ENCODE data around the gene RILPL1.
A peak's percentile ranks its signal among the peaks of the same experiment; 100 is the strongest.
"Not testable (repeated sequence)": the region's sequence is repeated elsewhere in the genome, so short reads cannot be mapped to it uniquely, and the experiment has no call there.

Gene RILPL1

DNA sequence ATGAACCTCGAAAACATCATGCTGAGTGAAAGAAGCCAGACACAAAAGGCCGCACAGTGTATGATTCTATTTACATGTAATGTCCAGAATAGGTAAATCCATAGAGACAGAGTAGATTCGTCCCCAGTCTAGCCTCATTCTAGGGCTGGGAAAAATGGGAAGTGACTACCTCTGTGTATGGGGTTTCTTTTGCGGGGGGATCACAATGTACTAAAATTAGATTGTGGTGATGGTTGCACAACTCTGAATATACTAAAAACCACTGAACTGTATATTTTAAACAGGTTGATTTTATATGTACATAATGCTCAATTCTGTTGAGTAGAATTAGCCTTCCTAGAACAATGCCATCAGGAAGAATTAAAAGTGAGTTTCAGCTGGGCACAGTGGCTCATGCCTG is 90.7 kb downstream of the RILPL1 start:
- Histone ChIP-seq H3K9me3 (ENCODE audit: low read depth, low read length) (no peaks in the 10 kb centered on the region), H3K27ac (no peak overlapping the region), H3K36me3 (ENCODE audit: insufficient read depth, low read length) (no peaks in the 10 kb centered on the region), H3K4me3 (no peak overlapping the region), H3K9ac (ENCODE audit: insufficient read length) (no peak overlapping the region)
- TF ChIP-seq EZH2 (IDR thresholded peaks at IDR 0.05) = no peak
- no peak for TF ChIP-seq FOXP2 (optimal IDR thresholded peaks at IDR 0.05; ENCODE audit: control extremely low read depth, extremely low read length, insufficient read depth)
- no peak for TF ChIP-seq POLR2AphosphoS5 (IDR thresholded peaks at IDR 0.05; ENCODE audit: borderline replicate concordance, low read depth, low read length)
- DNase-seq (ENCODE audit: low read depth, low spot score) = no peak

DNA sequence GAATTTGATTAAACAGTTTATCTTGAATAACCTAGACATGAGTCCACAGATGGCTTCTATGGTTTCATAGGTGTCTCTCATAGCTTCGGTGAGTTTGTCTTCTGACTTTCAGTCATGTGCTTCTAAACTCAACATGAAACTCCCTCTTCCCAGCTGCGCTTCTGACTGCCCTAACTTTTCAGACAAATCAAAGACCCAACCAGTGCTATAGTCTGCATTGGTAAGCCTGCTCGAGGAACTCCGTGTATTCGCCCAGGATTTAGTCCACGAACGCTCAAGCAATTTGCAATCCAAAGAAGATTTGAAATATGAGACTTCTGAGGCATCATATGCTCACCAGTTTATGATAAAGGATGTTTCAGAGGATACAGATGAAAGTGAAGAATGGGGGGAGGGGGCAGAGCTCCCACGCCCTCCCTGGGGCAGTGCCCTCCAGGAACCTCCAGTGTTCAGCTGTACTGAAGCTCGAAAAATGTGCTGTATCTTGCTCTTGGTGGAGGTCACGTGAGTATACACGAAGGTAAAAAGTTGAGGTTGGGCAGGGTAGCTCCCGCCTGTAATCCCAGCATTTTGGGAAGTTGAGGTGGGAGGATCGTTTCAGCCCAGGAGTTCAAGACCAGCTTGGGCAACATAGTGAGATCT is 91.9 kb downstream of the RILPL1 start:
- Histone ChIP-seq H3K9me3 (ENCODE audit: low read depth, low read length) (no peaks in the 10 kb centered on the region), H3K9ac (ENCODE audit: insufficient read length) (no peak overlapping the region), H3K36me3 (ENCODE audit: insufficient read depth, low read length) (no peaks in the 10 kb centered on the region), H3K4me3 (no peak overlapping the region), H3K27ac (no peak overlapping the region)
- TF ChIP-seq POLR2AphosphoS5 (IDR thresholded peaks at IDR 0.05; ENCODE audit: borderline replicate concordance, low read depth, low read length) (no peak), FOXP2 (optimal IDR thresholded peaks at IDR 0.05; ENCODE audit: control extremely low read depth, extremely low read length, insufficient read depth) (no peak), EZH2 (IDR thresholded peaks at IDR 0.05) (no peak)
- no peak for DNase-seq (ENCODE audit: low read depth, low spot score)

DNA sequence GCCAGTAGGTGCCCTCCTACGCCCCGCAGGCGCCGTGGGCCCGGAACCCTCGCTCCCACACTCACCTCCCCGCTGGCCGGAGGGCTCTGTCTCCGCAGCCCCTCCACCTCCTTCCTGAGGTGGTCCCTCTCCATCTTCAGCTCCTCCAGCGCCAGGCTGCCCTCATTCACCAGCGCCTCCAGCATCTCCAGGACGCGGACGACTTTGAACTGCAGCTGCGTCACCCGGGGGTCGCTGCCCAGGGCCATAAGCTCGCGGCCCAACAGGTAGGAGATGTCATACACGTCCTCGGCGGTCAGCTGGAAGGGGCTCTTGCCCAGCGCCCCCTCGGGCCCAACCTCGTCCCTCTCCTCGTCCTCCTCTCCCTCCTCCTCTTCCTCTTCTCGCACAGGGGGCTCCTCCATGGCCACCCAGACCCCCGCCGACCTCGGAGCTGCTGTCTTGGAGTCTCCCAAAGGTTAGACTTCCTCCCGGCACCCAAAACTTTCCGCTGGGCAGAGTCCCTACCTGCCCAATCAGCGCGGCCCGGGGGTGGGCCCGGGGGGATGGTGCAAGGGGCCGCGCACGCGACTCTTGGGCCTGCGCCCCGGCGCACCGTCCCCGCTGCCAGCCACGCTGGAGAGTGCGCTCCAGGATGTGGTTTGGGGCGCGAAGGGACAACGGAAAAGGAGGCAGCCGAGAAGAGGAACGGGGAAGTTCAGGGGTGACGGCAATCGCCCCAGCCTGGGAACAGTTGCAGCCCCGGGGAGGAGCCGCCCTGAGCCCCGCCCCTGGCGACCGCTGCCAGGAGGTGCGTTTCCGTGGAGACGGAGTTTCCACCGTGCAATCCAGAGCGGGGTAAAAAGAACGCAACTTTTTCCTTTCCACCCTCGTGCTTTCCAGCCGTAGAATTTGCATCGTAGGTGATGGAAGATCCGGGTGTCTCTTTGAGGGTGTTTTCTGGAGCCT is 97.2 kb downstream of the RILPL1 start, which contains the start of gene RILPL2:
Gene RILPL2, minus strand, starts transcription at position 668 of the 948 bp plus-strand sequence. Its CDS starts 264 bp downstream, at position 404.
- no peak for DNase-seq (ENCODE audit: low read depth, low spot score)
- Histone ChIP-seq H3K9me3 (ENCODE audit: low read depth, low read length) (no peaks in the 10 kb centered on the region), H3K9ac (ENCODE audit: insufficient read length) (peak within 1 kb of the TSS; percentile 59), H3K4me3 (peak within 1 kb of the TSS; percentile 88), H3K36me3 (ENCODE audit: insufficient read depth, low read length) (no peaks in the 10 kb centered on the region), H3K27ac (no peak within 1 kb of the TSS)
- TF ChIP-seq EZH2 (IDR thresholded peaks at IDR 0.05) (no peak), POLR2AphosphoS5 (IDR thresholded peaks at IDR 0.05; ENCODE audit: borderline replicate concordance, low read depth, low read length) (peak; percentile 40; the same call in 1 of the 2 replicates)

DNA sequence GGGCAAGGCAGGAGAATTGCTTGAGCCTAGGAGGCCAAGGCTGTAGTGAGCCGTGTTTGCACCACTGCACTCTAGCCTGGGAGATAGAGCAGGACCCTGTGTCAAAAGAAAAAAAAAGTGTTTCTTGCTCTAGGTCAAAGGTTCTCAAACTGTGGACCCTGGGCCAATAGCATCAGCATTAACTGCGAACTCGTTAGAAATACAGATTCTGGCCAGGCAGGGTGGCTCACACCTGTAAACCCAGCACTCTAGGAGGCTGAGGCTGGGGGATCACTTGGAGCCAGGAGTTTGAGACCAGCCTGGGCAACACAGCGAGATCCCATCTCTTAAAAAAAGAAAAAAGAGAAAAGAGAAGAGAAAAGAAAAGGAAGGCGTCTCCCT is 97.9 kb downstream of the RILPL1 start:
- H3K36me3 ChIP-seq (ENCODE audit: insufficient read depth, low read length) = no peaks in the 10 kb centered on the region
- no peaks in the 10 kb centered on the region for H3K9me3 ChIP-seq (ENCODE audit: low read depth, low read length)
- H3K27ac ChIP-seq = no peak overlapping the region
- H3K4me3 ChIP-seq = peak overlapping the region; percentile 88
- DNase-seq (ENCODE audit: low read depth, low spot score) = no peak
- H3K9ac ChIP-seq (ENCODE audit: insufficient read length) = no peak overlapping the region
- TF ChIP-seq FOXP2 (optimal IDR thresholded peaks at IDR 0.05; ENCODE audit: control extremely low read depth, extremely low read length, insufficient read depth) (no peak), EZH2 (IDR thresholded peaks at IDR 0.05) (no peak), POLR2AphosphoS5 (IDR thresholded peaks at IDR 0.05; ENCODE audit: borderline replicate concordance, low read depth, low read length) (no peak)

DNA sequence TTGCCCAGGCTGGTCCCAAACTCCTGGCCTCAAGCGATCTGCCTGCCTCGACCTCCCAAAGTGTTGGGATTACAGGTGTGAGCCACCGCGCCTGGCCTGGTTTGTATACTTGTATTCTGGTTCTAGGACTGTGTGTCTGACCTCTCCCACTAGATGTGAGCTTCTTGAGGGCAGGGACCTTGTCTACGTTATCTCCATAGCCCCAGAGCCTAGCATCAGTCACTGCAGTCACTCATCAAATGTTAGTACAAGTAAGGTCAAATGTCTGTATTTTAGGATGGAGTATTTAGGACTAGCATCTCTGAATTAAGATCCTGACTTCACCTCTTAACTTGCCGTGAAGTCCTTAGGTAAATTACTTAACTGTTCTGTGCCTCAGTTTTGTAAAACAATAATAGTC is 99.9 kb downstream of the RILPL1 start:
- TF ChIP-seq POLR2AphosphoS5 (IDR thresholded peaks at IDR 0.05; ENCODE audit: borderline replicate concordance, low read depth, low read length) (no peak), FOXP2 (optimal IDR thresholded peaks at IDR 0.05; ENCODE audit: control extremely low read depth, extremely low read length, insufficient read depth) (no peak), EZH2 (IDR thresholded peaks at IDR 0.05) (no peak)

DNA sequence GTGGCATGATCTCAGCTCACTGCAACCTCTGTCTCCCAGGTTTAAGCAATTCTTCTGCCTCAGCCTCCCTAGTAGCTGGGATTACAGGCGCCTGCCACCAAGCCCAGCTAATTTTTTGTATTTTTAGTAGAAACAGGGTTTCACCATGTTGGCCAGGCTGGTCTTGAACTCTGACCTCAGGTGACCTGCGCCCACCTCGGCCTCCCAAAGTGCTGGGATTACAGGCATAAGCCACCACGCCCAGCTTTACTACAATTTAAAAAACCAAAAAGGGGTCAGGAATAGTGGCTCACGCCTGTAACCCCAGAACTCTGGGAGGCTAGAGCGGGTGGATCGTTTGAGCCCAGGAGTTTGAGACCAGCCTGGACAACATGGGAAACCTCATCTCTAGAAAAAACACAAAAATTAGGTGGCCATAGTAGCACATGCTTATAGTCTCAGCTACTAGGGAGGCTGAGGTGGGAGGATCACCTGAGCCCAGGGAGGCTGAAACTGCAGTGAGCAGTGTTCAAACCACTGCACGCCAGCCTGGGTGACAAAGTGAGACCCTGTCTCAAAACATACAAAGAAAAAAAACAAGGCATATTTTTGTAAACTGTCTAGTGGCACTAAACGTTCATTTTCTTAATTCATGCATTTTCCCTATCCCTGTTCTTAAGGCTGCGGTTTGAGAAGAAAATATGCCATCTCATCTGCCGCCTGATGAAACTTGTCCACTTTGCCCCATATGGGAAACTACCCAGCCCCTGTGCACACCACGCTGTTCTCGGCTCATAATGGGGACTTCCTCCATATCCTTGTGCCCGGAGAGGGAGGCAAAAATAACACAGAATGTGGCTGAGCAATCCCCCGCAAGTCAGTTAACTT is 101.3 kb downstream of the RILPL1 start:
- not testable (repeated sequence) for H3K27ac ChIP-seq; H3K4me3 ChIP-seq; H3K9me3 ChIP-seq (ENCODE audit: low read depth, low read length); H3K9ac ChIP-seq (ENCODE audit: insufficient read length); H3K36me3 ChIP-seq (ENCODE audit: insufficient read depth, low read length); DNase-seq (ENCODE audit: low read depth, low spot score)

More for the DNA sequence above, 99.9 kb downstream of the RILPL1 start:
- Histone ChIP-seq H3K36me3 (ENCODE audit: insufficient read depth, low read length) (no peaks in the 10 kb centered on the region), H3K27ac (no peak overlapping the region), H3K9ac (ENCODE audit: insufficient read length) (no peak overlapping the region), H3K9me3 (ENCODE audit: low read depth, low read length) (no peaks in the 10 kb centered on the region), H3K4me3 (no peak overlapping the region)
- DNase-seq (ENCODE audit: low read depth, low spot score) = no peak

DNA sequence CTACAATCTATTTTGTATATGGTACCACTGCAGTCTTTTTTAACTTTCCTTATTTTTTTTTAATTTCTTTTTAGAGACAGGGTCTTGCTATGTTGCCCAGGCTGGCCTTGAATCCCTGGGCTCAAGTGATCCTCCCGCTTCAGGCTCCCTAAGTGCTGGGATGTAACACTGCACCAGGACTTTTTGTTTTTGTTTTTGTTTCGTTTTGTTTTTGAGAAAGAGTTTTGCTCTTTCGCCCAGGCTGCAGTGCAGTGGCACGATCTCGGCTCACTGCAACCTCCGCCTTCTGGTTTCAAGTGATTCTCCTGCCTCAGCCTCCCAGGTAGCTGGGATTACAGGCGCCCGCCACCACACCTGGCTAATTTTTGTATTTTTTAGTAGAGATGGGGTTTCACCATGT is 104.4 kb downstream of the RILPL1 start:
- not testable (repeated sequence) for H3K9ac ChIP-seq (ENCODE audit: insufficient read length); DNase-seq (ENCODE audit: low read depth, low spot score); H3K4me3 ChIP-seq; H3K27ac ChIP-seq; H3K9me3 ChIP-seq (ENCODE audit: low read depth, low read length); H3K36me3 ChIP-seq (ENCODE audit: insufficient read depth, low read length)

DNA sequence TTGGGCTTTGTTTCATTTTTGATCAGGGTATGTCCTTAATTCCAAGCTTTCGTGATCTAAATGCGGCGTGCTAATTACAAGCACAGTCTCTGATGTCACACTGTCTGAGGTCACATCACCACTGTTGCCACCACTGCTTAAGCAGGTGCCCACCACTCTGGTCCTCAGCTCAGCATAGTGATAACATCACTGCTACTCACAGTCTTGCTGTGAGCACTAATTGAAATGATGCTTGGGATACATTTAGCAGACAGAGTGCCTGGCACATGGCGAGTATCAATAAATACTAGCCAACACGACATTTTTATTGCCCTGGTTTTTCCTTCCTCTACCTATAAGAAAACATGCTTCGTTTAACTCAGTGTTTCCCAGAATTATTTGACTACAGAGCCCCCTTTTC is 104.9 kb downstream of the RILPL1 start:
- no peak overlapping the region for H3K27ac ChIP-seq
- H3K9ac ChIP-seq (ENCODE audit: insufficient read length) = no peak overlapping the region
- no peak overlapping the region for H3K4me3 ChIP-seq
- no peaks in the 10 kb centered on the region for H3K9me3 ChIP-seq (ENCODE audit: low read depth, low read length)
- no peaks in the 10 kb centered on the region for H3K36me3 ChIP-seq (ENCODE audit: insufficient read depth, low read length)
- no peak for DNase-seq (ENCODE audit: low read depth, low spot score)
- TF ChIP-seq POLR2AphosphoS5 (IDR thresholded peaks at IDR 0.05; ENCODE audit: borderline replicate concordance, low read depth, low read length) (no peak), FOXP2 (optimal IDR thresholded peaks at IDR 0.05; ENCODE audit: control extremely low read depth, extremely low read length, insufficient read depth) (no peak), EZH2 (IDR thresholded peaks at IDR 0.05) (no peak)
